GM18870 (cell line): ENCODE measurements around the gene GAL.
"Not testable (repeated sequence)": the region's sequence is repeated elsewhere in the genome, so short reads cannot be mapped to it uniquely, and the experiment has no call there.

Experiments
- ATAC-seq: cut with Tn5 transposase; IDR thresholded peaks from one replicate; pipeline ENCODE4 v1.9.1; 2021; ENCODE audit warnings: moderate library complexity; ENCODE audit not compliant: unreplicated experiment

The GAL gene

GRCh38 chr11:68684385-68685356 is at the start of gene GAL:
GAL (plus strand) TSS chr11:68684544; CDS start chr11:68684924, 380 bp downstream.
- no peak for ATAC-seq

- ATAC-seq, result not testable (repeated sequence)
Measured at GRCh38 chr11:68634606-68635005, 49.7 kb upstream of the GAL start.

GRCh38 chr11:68635172-68635571 is 49.2 kb upstream of the GAL start:
- ATAC-seq, result not testable (repeated sequence)

- ATAC-seq, result not testable (repeated sequence)
Measured at GRCh38 chr11:68635883-68636282, 48.5 kb upstream of the GAL start.

- not testable (repeated sequence) for ATAC-seq
Measured at GRCh38 chr11:68639322-68639721, 45.0 kb upstream of the GAL start.

GRCh38 chr11:68641880-68642279 is 42.5 kb upstream of the GAL start:
- no peak for ATAC-seq

- no peak for ATAC-seq
Measured at GRCh38 chr11:68643585-68643984, 40.8 kb upstream of the GAL start.

- ATAC-seq, result no peak
Measured at GRCh38 chr11:68646832-68647231, 37.5 kb upstream of the GAL start.

- ATAC-seq, result no peak
Measured at GRCh38 chr11:68649851-68650555, 34.3 kb upstream of the GAL start.

- no peak for ATAC-seq
Measured at GRCh38 chr11:68650801-68651200, 33.5 kb upstream of the GAL start.

- no peak for ATAC-seq
Measured at GRCh38 chr11:68651208-68651984, 32.9 kb upstream of the GAL start.

- no peak for ATAC-seq
Measured at GRCh38 chr11:68651985-68652682, 32.2 kb upstream of the GAL start.

GRCh38 chr11:68652683-68653156 is 31.6 kb upstream of the GAL start:
- ATAC-seq, result no peak

GRCh38 chr11:68653486-68654430 is 30.6 kb upstream of the GAL start:
- no peak for ATAC-seq

GRCh38 chr11:68654978-68655377 is 29.4 kb upstream of the GAL start:
- no peak for ATAC-seq

GRCh38 chr11:68655406-68655805 is 28.9 kb upstream of the GAL start:
- no peak for ATAC-seq

- ATAC-seq, result no peak
Measured at GRCh38 chr11:68655806-68656205, 28.5 kb upstream of the GAL start.

GRCh38 chr11:68657021-68657780 is 27.1 kb upstream of the GAL start:
- ATAC-seq, result no peak

- no peak for ATAC-seq
Measured at GRCh38 chr11:68658097-68658496, 26.2 kb upstream of the GAL start.
